WTC11 (cell line): ENCODE data around the gene CDH22.

Source experiments
- CTCF ChIP-seq: fragments of 200-600 bp; IDR thresholded peaks from 2 replicates; pipeline ENCODE4 v1.8.0; 2022; ENCODE audit warnings: antibody characterized with exemption
- GRHL2 ChIP-seq: fragments of 250-450 bp; sonication (Bioruptor Pico); IDR thresholded peaks from 2 replicates; pipeline ENCODE4 v1.8.0; 2022; ENCODE audit warnings: mild to moderate bottlenecking, moderate library complexity; ENCODE audit not compliant: insufficient replicate concordance, severe bottlenecking
- HMGA2 ChIP-seq: fragments of 250-450 bp; sonication (Bioruptor Pico); IDR thresholded peaks from 2 replicates; pipeline ENCODE4 v1.4.0; 2021; ENCODE audit warnings: mild to moderate bottlenecking, moderate library complexity
- NFYB ChIP-seq: sonication (generic); formaldehyde crosslinking; conservative IDR thresholded peaks from 2 replicates; pipeline ENCODE4 v1.8.0; 2022; ENCODE audit warnings: low read depth, missing genetic modification reagents
- NR3C1 ChIP-seq: sonication (generic); formaldehyde crosslinking; conservative IDR thresholded peaks from 2 replicates; pipeline ENCODE4 v1.8.1; 2023; ENCODE audit warnings: low read depth, mild to moderate bottlenecking, missing genetic modification reagents
- PRDM15 ChIP-seq: sonication (generic); formaldehyde crosslinking; IDR thresholded peaks from 2 replicates; pipeline ENCODE4 v1.8.0; 2022; ENCODE audit warnings: missing genetic modification reagents
- ZNF317 ChIP-seq: sonication (generic); formaldehyde crosslinking; IDR thresholded peaks from 2 replicates; pipeline ENCODE4 v1.8.1; 2023; ENCODE audit warnings: low read depth, mild to moderate bottlenecking, moderate library complexity, missing genetic modification reagents, borderline replicate concordance
- ZNF512 ChIP-seq: sonication (generic); formaldehyde crosslinking; IDR thresholded peaks from 2 replicates; pipeline ENCODE4 v1.8.1; 2022; ENCODE audit warnings: missing genetic modification reagents, borderline replicate concordance

- TF ChIP-seq CTCF (no peak), HMGA2 (CRISPR knock-in tag) (no peak), ZNF317 (CRISPR knock-in tag) (no peak), NFYB (CRISPR knock-in tag) (no peak), PRDM15 (CRISPR knock-in tag) (no peak), ZNF512 (CRISPR knock-in tag) (no peak), NR3C1 (CRISPR knock-in tag) (no peak), GRHL2 (CRISPR knock-in tag) (no peak)
Measured at GRCh38 chr20:46330831-46331371, 22.6 kb upstream of the CDH22 start.
